Stimulated activated CD4-positive, alpha-beta T cell treated with anti-CD3 and anti-CD28 coated beads, Interleukin-1b, Interleukin-23, amount 100 ng/mL, for 1 hour (primary cell): ENCODE measurements around the gene HSPA12B.
A peak's percentile ranks its signal among the peaks of the same experiment; 100 is the strongest.

Experiments
- DNase-seq, 2 donors: peaks; one replicate each; pipeline ENCODE4 v3.0.0-alpha.2; 2020; ENCODE audit warnings: low read depth in 2 of 2

The HSPA12B gene

GRCh38 chr20:3704087-3704486, 28.4 kb upstream of the HSPA12B start:
- DNase-seq, result no peak

DNA sequence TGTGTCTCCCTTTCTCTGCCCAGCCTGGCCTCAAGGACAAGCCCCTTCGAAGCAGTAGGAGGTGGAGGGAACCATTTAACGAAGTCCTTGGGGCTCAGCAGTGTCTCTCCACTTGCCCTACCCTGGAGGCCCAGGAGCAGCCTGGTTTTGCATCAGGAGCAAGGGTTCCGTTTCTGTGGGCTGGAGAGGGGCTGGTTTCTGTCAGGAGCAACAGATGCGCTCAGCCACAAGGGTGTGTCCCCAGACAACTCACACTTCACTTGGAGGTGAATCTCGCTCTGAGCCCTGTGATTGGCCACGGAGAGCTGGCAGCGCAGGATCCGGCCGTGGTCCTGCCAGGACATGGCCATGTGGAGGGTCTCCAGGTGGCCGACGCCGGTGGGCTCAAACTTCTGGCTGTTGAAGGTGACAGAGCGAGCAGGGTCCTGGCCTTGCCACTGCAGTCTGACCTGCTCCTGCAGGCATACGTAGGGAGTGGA, 27.0 kb upstream of the HSPA12B start:
- DNase-seq, result no peak

- no peak for DNase-seq
Measured at GRCh38 chr20:3705970-3706739, 26.3 kb upstream of the HSPA12B start.

DNA sequence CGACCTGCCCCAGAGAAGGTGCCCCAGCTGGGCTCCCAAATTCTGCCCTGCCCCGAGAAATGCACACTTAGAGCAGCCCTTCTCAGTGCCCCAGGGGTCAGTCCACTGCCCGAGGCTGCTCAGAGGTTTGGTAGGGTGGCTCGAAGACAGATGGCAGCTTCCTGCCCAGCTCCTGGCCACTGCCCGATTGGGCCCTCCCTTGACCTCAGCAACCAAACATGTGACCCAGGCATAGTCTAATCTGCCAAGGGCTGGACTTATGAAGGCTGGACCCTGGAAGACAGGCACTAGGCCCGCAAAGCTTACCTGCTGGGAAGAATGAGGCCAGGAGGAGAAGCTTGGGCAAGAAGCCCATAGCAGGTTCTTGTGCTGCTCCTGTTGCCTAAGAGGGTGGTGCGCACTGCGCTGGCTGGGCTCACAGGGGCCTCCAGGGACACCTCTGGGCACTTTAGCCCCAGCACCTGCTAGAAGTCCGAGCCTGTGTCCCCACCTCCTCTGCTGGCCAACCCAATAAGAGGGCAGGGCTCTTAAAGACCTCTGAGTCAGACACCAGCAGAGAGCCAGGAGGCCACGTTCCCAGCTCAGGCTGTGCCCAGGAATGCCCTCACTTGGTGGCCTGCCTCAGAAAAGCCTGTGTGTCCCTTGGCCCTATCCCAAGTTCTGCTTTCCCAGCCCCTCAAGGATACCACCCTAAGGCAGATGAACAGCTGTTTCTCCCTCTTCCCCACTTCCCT, 25.5 kb upstream of the HSPA12B start:
- DNase-seq, result no peak

DNA sequence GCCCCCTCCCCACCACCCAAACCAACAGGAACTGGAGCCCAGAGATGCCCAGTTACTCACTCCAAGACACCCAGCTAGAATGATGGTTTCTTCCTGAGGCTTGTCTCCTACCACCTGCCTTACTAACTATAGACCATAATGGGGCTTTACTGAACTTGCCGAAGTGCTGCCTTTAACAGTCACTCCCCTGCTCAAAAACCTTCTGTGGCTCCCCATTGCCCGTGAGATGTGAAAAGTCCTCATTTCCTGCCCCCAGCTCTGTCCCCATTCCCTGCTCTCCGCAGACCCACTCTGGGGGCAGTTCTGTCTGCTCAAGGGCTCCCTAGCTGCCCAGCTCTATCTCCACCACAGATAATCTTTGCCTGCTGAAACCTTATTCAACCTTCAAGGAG, 25.0 kb upstream of the HSPA12B start:
- no peak for DNase-seq

- DNase-seq, result no peak
Measured at GRCh38 chr20:3710011-3710466, 22.4 kb upstream of the HSPA12B start.

- DNase-seq, result peak; percentile 45 to 74
Measured at GRCh38 chr20:3710703-3711483, 21.6 kb upstream of the HSPA12B start.

GRCh38 chr20:3711484-3711941, 21.0 kb upstream of the HSPA12B start:
- DNase-seq, result no peak

DNA sequence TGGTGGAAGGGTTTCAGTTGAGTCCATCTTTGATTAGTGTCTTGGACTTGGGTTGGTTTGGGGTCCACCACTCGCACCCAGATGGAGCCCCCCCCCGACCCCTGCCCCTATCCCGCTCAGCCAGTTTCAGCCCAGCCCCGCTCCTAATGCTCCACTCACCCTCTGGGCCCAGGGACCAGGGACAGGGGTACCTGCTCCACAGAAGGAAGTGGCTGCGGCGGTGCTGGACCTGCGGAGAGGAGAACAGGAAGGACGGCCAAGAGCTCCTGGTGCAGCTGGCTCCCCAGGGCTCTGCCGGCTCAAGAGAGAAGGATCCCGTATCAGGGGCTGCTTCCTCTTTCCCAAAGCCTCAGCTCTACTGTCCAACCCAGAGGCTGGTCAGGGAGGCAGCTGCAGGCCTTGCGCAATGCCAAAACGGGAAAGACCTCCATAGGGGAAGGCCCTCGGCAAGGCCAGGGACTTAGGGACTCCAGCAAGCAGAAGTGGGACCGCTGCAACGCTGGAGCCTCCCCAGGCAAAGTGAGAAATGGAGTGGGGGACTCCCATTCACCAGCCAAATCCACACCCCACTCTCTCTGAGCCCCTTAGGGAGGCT, 20.1 kb upstream of the HSPA12B start, which contains the start of gene SIGLEC1:
SIGLEC1 (minus strand) TSS at position 322 of the 595 bp plus-strand sequence. CDS start 5,472 bp downstream, outside the sequence.
- no peak for DNase-seq

GRCh38 chr20:3714092-3714491, 18.4 kb upstream of the HSPA12B start:
- DNase-seq, result no peak

DNA sequence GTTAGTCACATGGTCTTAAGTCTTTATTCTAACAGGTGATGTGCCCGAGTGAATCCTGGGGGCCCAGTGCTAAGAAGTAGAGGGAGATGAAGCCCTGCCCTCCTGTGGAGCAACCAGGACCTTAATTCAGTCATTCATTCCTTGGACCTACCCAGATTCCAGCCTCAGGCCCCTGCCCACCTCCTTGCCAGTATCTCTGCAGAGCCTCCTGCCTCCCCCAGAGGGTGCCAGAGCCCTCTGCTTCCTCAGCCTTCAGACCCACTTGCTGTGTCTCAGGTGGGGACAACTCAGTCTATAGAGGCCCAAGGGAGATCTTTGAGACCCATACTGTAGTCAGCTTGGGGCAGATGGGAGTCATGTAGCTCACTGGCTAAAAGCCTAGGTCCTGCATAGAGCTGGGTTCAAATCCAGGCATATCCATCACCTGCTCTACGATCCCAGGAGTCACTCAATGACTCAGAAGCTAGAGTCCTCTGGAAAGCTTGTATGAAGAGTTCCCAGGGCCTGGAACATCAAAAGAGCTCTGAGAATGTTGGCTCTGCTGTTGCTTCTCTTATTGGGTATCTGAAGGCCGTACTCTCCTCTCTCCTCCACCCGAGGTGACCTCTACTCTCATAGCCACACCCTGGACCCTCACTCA, 16.2 kb upstream of the HSPA12B start:
- no peak for DNase-seq

- no peak for DNase-seq
Measured at GRCh38 chr20:3719046-3719445, 13.4 kb upstream of the HSPA12B start.

- DNase-seq, result no peak
Measured at GRCh38 chr20:3720068-3720467, 12.4 kb upstream of the HSPA12B start.

GRCh38 chr20:3720626-3721025, 11.9 kb upstream of the HSPA12B start:
- no peak for DNase-seq

GRCh38 chr20:3721912-3722311, 10.6 kb upstream of the HSPA12B start:
- no peak for DNase-seq

DNA sequence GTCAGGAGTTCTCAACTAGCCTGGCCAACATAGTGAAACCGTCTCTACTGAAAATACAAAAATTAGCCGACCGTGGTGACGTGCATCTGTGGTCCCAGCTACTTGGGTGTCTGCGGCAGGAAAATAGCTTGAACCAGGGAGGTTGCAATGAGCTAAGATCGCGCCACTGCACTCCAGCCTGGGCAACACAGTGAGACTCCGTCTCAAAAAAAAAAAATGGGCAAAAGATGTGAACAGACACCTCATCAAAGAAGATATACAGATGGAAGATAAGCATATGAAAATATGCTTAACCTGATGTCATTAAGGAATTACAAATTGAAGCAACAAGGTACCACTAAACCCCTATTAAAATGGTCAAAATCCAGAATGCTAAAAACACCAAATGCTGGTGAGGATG, 9.2 kb upstream of the HSPA12B start:
- DNase-seq, result no peak

GRCh38 chr20:3724356-3724755, 8.1 kb upstream of the HSPA12B start:
- no peak for DNase-seq

DNA sequence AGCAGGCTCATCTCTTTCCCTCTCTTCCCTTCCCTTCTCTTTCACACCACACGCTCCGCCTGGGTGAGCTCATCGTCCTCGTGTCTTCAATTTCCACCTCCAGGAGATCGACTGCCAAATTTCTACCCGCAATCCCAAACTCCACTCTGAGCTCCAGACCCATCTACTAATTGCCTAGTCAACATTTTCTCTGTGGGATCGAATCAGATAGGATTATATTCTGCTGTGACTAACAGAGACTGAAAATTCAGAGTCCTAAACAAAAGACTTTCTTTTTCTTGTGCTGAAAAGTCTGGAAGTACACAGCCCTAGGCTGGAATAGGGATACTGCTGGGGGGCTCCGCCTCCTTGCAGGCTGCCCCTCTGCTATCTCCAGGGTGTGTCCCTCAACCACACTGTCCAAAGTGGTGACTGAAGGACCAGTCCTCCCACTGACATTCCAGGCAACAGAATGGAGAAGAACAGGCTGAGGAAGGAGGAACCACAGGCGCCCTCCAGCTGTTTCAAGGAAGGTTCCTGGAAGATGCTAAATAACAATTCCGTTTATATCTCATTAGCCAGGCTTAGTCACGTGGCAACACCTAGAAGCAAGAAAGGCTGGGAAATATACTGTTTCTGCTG, 5.0 kb upstream of the HSPA12B start:
- DNase-seq, result no peak

DNA sequence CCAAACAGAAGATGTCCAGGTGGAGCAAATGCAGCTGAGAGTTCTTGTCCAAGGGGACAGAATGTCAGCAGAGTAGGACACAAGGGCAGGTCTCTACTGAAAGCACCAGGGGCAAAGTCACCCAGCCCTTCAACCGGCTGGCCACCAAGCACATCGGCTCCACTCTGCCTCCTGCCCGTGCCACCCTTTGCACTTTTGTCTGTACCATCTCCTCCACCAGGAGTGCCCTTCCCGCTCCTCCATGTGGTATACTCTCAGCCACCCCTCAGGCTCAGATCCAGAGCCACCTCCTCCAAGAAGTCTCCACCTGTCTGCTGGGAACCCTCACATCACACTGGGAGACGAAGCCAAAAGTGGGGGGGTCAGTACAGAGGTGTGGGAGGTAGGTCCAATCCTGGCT, 4.1 kb upstream of the HSPA12B start:
- DNase-seq, result no peak

GRCh38 chr20:3728876-3729275, 3.6 kb upstream of the HSPA12B start:
- DNase-seq, result no peak

- no peak for DNase-seq
Measured at GRCh38 chr20:3729378-3729777, 3.1 kb upstream of the HSPA12B start.
